Activated naive CD4-positive, alpha-beta T cell treated with anti-CD3 and anti-CD28 coated beads for 36 hours (primary cell): ENCODE data around the gene CDK19. TPM values are rescaled to one million over a fixed set of nuclear protein-coding genes. Genes with fewer than 3 reads are reported as not detected.
A peak's percentile ranks its signal among the peaks of the same experiment; 100 is the strongest.

ENCODE experiments used
- CTCF ChIA-PET: fragments of 350-600 bp; sonication (Branson Sonifier 250); formaldehyde crosslinking; loops from one replicate; lab custom pipeline; 2021; ENCODE audit warnings: antibody characterized with exemption; lab: Charles Lee
- DNase-seq: peaks from one replicate; pipeline ENCODE4 v3.0.0-alpha.2; 2020
- H3K27ac Mint-ChIP-seq: one replicate; pipeline ENCODE4 v1.8.0; 2021; ENCODE audit warnings: mild to moderate bottlenecking, mixed read lengths
- H3K27me3 Mint-ChIP-seq: one replicate; pipeline ENCODE4 v1.8.0; 2021; ENCODE audit warnings: low read depth, mixed read lengths
- H3K36me3 Mint-ChIP-seq: one replicate; pipeline ENCODE4 v1.8.0; 2021; ENCODE audit warnings: low read depth, mixed read lengths
- H3K4me1 Mint-ChIP-seq: one replicate; pipeline ENCODE4 v1.8.0; 2021; ENCODE audit warnings: low read depth, mixed read lengths
- H3K4me3 Mint-ChIP-seq: one replicate; pipeline ENCODE4 v1.8.0; 2021; ENCODE audit warnings: mild to moderate bottlenecking, moderate library complexity, mixed read lengths
- H3K9me3 Mint-ChIP-seq: one replicate; pipeline ENCODE4 v1.8.0; 2021; ENCODE audit warnings: mixed read lengths
- intact Hi-C: fragments of 100-400 bp; cut with micrococcal nuclease; formaldehyde crosslinking; loops from one replicate; pipeline ENCODE4 v1.15.1; 2023
- total RNA-seq, 2 experiments: library from RNA; stranded (reverse); gene quantifications; one replicate each; pipeline ENCODE4 v1.2.3, GENCODE V29; 2021

Gene CDK19
- total RNA-seq, 2 experiments from 2014 or later, result 11.0 to 11.7 TPM

- no peaks in the 10 kb centered on the region for H3K4me1 Mint-ChIP-seq
- intact Hi-C loops, result no loop called here
- H3K36me3 Mint-ChIP-seq, result no peaks in the 10 kb centered on the region
- DNase-seq, result no peak
- no peaks in the 10 kb centered on the region for H3K27me3 Mint-ChIP-seq
- H3K9me3 Mint-ChIP-seq, result no peaks in the 10 kb centered on the region
- no peak overlapping the region for H3K4me3 Mint-ChIP-seq
- H3K27ac Mint-ChIP-seq, result no peak overlapping the region
- CTCF ChIA-PET, result interaction anchor here (0.6 kb wide), 1 partner anchor 53 kb away, joined by 3 read pairs; no protein-coding TSS in a partner anchor
Observed at GRCh38 chr6:110831405-110831804, 16.1 kb upstream of the CDK19 start.

GRCh38 chr6:110828396-110828795, 13.1 kb upstream of the CDK19 start:
- CTCF ChIA-PET, result interaction anchor here (0.6 to 0.7 kb wide), 3 partner anchors 19 to 234 kb away, joined by 3 to 6 read pairs (median 5); no protein-coding TSS in a partner anchor
- H3K4me1 Mint-ChIP-seq, result no peaks in the 10 kb centered on the region
- H3K27ac Mint-ChIP-seq, result no peak overlapping the region
- H3K27me3 Mint-ChIP-seq, result no peaks in the 10 kb centered on the region
- no peaks in the 10 kb centered on the region for H3K9me3 Mint-ChIP-seq
- no peak overlapping the region for H3K4me3 Mint-ChIP-seq
- no peaks in the 10 kb centered on the region for H3K36me3 Mint-ChIP-seq
- intact Hi-C loops, result no loop called here
- no peak for DNase-seq

- CTCF ChIA-PET, result interaction anchor here (0.9 kb wide), 1 partner anchor 148 kb away, joined by 3 read pairs; no protein-coding TSS in a partner anchor
- Mint-ChIP-seq H3K27me3 (no peaks in the 10 kb centered on the region), H3K9me3 (no peaks in the 10 kb centered on the region), H3K36me3 (no peaks in the 10 kb centered on the region), H3K27ac (no peak overlapping the region), H3K4me1 (no peaks in the 10 kb centered on the region), H3K4me3 (no peak overlapping the region)
- intact Hi-C loops, result no loop called here
- DNase-seq, result no peak
Observed at GRCh38 chr6:110826236-110827129, 11.2 kb upstream of the CDK19 start.

- Mint-ChIP-seq H3K4me1 (peaks cover 4% of the 10 kb centered on the region), H3K9me3 (no peaks in the 10 kb centered on the region), H3K27ac (no peak overlapping the region), H3K4me3 (no peak overlapping the region), H3K27me3 (no peaks in the 10 kb centered on the region), H3K36me3 (no peaks in the 10 kb centered on the region)
- intact Hi-C loops, result no loop called here
- no peak for DNase-seq
- CTCF ChIA-PET, result interaction anchor here (0.9 kb wide), 1 partner anchor 16 kb away, joined by 3 read pairs; no protein-coding TSS in a partner anchor
Observed at GRCh38 chr6:110823146-110823545, 7.9 kb upstream of the CDK19 start.

GRCh38 chr6:110822249-110822648, 7.0 kb upstream of the CDK19 start:
- H3K27ac Mint-ChIP-seq, result no peak overlapping the region
- DNase-seq, result no peak
- CTCF ChIA-PET, result interaction anchor here (0.5 kb wide), 1 partner anchor 135 kb away, joined by 3 read pairs; no protein-coding TSS in a partner anchor
- H3K9me3 Mint-ChIP-seq, result no peaks in the 10 kb centered on the region
- H3K4me1 Mint-ChIP-seq, result peaks cover 4% of the 10 kb centered on the region
- H3K27me3 Mint-ChIP-seq, result no peaks in the 10 kb centered on the region
- no peak overlapping the region for H3K4me3 Mint-ChIP-seq
- H3K36me3 Mint-ChIP-seq, result no peaks in the 10 kb centered on the region
- intact Hi-C loops, result no loop called here

GRCh38 chr6:110816677-110817076, 1.4 kb upstream of the CDK19 start:
- Mint-ChIP-seq H3K27me3 (no peaks in the 10 kb centered on the region), H3K4me1 (peaks cover 22% of the 10 kb centered on the region), H3K4me3 (peak overlapping the region; percentile 100), H3K36me3 (no peaks in the 10 kb centered on the region), H3K9me3 (no peaks in the 10 kb centered on the region), H3K27ac (peak overlapping the region; percentile 95)
- DNase-seq, result peak; percentile 28
- intact Hi-C loops, result loop anchor here (5.0 kb wide), 2 partner anchors 1056 to 1719 kb away; partner anchors contain the start of genes CEP57L1 and FYN
- CTCF ChIA-PET, result interaction anchor here (2.4 to 3.9 kb wide), 2 partner anchors 60 to 62 kb away, joined by 13 to 14 read pairs; no protein-coding TSS in a partner anchor

- intact Hi-C loops, result loop anchor here (1.0 to 5.0 kb wide), 14 partner anchors 59 to 1718 kb away; partner anchors contain the start of genes AMD1, CD164, CDC40 and CEP57L1
- peaks cover 19% of the 10 kb centered on the region for H3K4me1 Mint-ChIP-seq
- no peaks in the 10 kb centered on the region for H3K27me3 Mint-ChIP-seq
- no peaks in the 10 kb centered on the region for H3K9me3 Mint-ChIP-seq
- H3K4me3 Mint-ChIP-seq, result peak overlapping the region; percentile 100
- peak overlapping the region; percentile 95 for H3K27ac Mint-ChIP-seq
- CTCF ChIA-PET, result interaction anchor here (0.6 to 3.9 kb wide), 6 partner anchors 59 to 143 kb away, joined by 3 to 14 read pairs (median 4); partner anchors contain the start of genes AMD1 and GTF3C6
- no peaks in the 10 kb centered on the region for H3K36me3 Mint-ChIP-seq
- no peak for DNase-seq
Observed at GRCh38 chr6:110815015-110815410, 256 bp downstream of the CDK19 start.

- Mint-ChIP-seq H3K4me3 (peak overlapping the region; percentile 100), H3K27ac (peak overlapping the region; percentile 95), H3K36me3 (no peaks in the 10 kb centered on the region), H3K4me1 (peaks cover 18% of the 10 kb centered on the region), H3K9me3 (no peaks in the 10 kb centered on the region), H3K27me3 (no peaks in the 10 kb centered on the region)
- CTCF ChIA-PET, result interaction anchor here (0.6 to 3.9 kb wide), 8 partner anchors 60 to 144 kb away, joined by 3 to 14 read pairs (median 4); partner anchors contain the start of genes AMD1 and GTF3C6
- intact Hi-C loops, result loop anchor here (1.0 to 5.0 kb wide), 14 partner anchors 60 to 1717 kb away; partner anchors contain the start of genes AMD1, CD164, CDC40 and CEP57L1
- peak; percentile 59 for DNase-seq
Observed at GRCh38 chr6:110814102-110815014, 911 bp downstream of the CDK19 start.

GRCh38 chr6:110813338-110814101, 1.7 kb downstream of the CDK19 start:
- H3K4me3 Mint-ChIP-seq, result peak overlapping the region; percentile 85
- intact Hi-C loops, result loop anchor here (2.0 kb wide), 2 partner anchors 275 to 1431 kb away; partner anchors contain the start of gene CD164
- peaks cover 18% of the 10 kb centered on the region for H3K4me1 Mint-ChIP-seq
- H3K36me3 Mint-ChIP-seq, result no peaks in the 10 kb centered on the region
- CTCF ChIA-PET, result interaction anchor here (0.6 to 3.9 kb wide), 5 partner anchors 63 to 138 kb away, joined by 3 to 13 read pairs (median 4); no protein-coding TSS in a partner anchor
- no peak for DNase-seq
- no peaks in the 10 kb centered on the region for H3K9me3 Mint-ChIP-seq
- no peaks in the 10 kb centered on the region for H3K27me3 Mint-ChIP-seq
- H3K27ac Mint-ChIP-seq, result no peak overlapping the region

GRCh38 chr6:110812719-110813118, 2.5 kb downstream of the CDK19 start:
- Mint-ChIP-seq H3K27ac (no peak overlapping the region), H3K27me3 (no peaks in the 10 kb centered on the region), H3K36me3 (no peaks in the 10 kb centered on the region), H3K9me3 (no peaks in the 10 kb centered on the region), H3K4me1 (peaks cover 18% of the 10 kb centered on the region), H3K4me3 (no peak overlapping the region)
- CTCF ChIA-PET, result no interaction called here
- intact Hi-C loops, result no loop called here
- no peak for DNase-seq
